GM18909 (cell line): Measurements from ENCODE around the gene DAPK1.

Experiments
- ATAC-seq: cut with Tn5 transposase; IDR thresholded peaks from one replicate; pipeline ENCODE4 v1.9.1; 2021; ENCODE audit warnings: mild to moderate bottlenecking; ENCODE audit not compliant: unreplicated experiment, poor library complexity

DAPK1 gene

GRCh38 chr9:87585123-87585855 lies 87.6 kb downstream of the DAPK1 start:
- no peak for ATAC-seq

DNA sequence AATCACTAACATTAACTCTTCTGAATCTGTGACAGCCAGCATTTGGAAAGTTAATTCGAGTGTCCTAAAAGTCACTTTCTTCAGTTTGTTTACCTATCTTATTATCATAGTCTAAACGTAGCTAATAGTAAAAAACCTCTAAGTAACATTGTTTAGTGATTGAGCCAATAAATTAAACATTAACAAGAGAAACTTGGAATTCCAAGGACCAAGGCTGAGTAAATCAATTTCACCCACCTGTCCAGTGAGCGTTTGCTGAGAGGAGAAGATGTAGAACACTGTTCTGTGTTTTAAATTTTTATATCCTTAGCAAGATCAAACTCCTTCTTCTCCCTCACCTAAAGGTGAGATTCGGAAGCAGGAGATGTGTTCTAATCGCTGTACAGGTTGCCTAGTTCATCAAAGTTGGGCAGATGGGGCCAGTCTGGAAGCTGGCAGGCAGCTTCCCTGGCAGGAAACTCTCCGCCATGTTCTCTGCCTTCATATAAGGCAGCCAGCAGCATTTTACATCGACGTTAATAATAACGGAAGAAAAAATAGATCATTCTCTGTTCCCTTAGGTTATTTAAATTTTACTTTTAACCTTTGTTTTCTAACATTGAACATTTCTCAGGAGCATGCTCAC lies 89.2 kb downstream of the DAPK1 start:
- no peak for ATAC-seq

GRCh38 chr9:87587356-87587745 lies 89.7 kb downstream of the DAPK1 start:
- ATAC-seq = no peak

- ATAC-seq = no peak
Observed at GRCh38 chr9:87587864-87588263, 90.2 kb downstream of the DAPK1 start.

GRCh38 chr9:87588339-87588738 lies 90.7 kb downstream of the DAPK1 start:
- no peak for ATAC-seq

GRCh38 chr9:87590996-87591395 lies 93.3 kb downstream of the DAPK1 start:
- no peak for ATAC-seq

GRCh38 chr9:87592554-87593358 lies 95.1 kb downstream of the DAPK1 start:
- no peak for ATAC-seq

DNA sequence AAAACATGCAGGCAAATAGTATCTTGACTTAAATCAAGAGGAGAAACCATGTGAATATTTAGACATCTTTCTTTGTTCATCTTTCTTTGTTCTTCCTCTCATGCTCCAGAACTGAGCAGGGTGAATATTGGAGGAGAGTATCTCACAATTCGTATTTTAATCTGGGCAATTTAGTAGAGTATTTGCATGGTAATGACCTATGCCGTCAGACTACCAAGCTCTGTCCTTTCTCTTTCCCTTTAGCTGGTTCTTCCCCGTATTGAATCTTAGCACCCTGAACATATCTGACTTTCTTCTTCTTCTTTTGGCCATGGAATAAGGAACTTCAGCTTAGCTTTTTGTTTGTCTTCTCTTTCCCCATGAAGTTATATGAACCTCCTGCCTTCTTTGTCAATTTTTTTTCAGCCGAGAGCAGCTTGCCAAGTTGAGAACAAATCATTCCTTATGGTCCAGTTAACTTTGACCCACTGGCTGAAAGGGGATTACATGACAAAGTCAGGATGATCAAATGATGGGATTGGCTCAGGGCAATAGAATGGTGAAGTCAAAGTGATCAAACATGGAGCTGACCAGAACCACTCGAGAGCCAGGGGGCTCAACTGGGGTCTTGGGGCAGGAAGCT lies 95.8 kb downstream of the DAPK1 start:
- no peak for ATAC-seq

DNA sequence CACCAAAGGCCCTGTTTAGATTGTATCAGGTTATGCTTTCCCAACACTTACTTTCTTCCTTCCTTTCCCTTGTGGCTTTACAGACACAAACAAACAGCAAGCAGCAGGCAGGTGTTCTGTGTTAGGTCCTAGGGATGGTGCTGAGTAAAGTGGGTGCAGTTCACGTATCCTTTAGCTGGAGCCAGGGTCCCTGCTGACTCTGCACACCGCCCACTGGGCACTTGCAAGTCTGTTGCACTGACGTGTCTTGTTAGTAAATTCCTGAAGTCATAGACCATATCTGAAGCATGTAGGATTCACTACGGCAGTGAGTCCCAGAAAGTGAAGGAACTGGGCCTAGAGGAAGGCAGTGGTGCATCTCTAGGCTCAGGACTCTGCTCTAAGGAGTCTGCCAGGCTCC lies 96.5 kb downstream of the DAPK1 start:
- no peak for ATAC-seq

DNA sequence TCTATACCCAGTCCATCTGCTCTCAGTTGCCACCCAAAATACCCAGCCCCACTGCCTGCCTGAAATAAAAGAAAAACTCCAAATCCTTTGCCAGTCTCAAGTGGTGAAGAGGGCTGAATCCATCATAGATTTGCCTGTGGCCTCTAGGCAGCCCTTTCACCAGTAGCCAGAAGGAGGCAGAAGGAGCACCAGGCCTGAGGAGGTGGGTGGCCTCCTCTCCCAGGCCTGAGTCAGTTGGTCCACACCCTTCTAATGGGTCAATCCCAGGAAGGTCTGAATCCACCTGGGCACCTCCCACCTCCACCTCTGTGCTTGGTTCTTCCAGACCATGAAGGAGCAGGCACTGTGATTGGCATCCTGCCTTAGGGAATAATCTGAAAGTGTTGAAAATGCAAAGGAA lies 97.0 kb downstream of the DAPK1 start:
- ATAC-seq = no peak

DNA sequence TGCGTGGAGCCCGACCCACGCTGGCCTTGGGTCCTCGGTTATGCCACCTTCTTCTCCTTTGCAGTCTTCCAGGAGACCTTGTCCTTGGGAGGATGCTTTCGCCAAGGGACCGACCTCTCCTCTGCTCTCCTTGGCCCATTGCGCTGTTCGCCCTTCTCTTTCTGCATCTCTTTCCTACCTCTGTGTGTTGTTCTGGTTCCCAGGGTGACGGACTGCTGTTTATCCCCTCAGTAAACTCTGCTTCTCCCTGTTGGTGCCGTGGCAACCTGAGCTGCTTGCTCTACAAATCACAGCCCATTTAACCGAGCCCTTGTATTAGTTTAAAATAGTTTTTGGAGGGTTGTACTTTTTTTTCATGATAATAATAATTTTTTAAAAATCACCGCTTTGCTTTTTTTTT lies 97.9 kb downstream of the DAPK1 start:
- no peak for ATAC-seq

- no peak for ATAC-seq
Observed at GRCh38 chr9:87596862-87597261, 99.2 kb downstream of the DAPK1 start.

DNA sequence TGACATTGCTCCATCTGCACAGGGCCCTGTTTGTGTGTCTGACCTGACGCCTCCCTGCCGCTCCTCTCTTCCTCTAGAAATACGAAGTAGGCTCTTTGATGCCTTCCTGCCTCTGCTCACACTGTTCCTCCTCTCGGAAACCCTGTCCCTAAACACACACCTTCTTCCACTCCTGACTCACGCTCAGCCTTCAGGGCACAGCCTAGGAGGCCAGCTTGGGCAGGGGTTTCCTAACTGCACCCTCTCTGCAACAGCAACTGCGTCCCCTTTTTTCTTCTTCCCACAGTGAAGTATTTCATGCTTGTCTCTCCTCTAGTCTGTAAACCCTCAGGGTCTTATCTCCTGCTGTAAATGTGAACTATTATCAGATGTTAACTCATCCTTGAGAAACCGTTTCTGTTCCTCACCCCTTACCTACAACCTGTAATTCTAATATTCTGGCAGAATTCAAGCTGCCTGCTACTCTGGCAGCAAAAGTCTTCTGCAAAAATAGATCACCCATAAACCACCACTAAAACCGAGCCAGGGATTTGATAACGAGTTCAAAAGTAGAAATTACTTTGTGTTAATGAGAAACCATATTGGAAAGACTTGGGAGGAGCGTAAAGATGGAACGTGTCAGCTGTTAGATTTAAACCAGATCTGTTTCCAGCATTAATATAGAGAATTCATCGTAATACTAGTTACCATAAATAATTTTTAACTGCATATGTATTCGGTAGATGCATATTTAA lies 100.2 kb downstream of the DAPK1 start:
- no peak for ATAC-seq

DNA sequence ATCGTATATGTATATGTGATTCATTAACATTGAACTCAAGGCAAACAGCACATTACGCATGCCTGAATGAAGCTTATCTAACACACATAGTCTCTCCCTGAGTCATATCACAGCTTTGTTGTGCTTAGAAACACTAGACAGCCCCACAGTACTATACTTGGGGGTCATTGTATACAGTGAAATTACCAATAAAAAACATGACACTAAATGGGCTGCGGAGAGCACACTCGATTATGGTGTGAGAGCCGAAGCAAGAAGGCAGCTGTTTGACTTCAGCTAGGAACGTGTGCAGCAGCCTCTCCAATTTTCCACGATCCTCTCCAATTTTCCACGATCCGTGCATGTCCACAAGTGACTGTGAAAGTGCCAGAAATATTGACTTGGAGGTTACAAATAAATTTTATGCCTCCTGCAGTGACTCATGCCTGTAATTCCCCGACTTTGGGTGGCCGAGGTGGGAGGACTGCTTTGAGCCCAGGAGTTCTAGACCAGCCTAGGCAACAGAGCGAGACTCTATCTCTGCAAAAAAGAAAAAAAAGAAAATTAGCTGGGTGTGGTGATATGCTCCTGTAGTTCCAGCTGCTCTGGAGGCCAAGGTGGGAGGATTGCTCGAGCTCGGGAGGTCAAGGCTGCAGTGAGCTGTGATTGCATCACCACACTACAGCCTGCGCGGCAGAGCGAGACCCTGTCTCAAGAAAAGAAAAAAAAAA lies 102.4 kb downstream of the DAPK1 start:
- ATAC-seq = no peak

- no peak for ATAC-seq
Observed at GRCh38 chr9:87601176-87601575, 103.5 kb downstream of the DAPK1 start.

- ATAC-seq = no peak
Observed at GRCh38 chr9:87601595-87601994, 103.9 kb downstream of the DAPK1 start.

- ATAC-seq = no peak
Observed at GRCh38 chr9:87602933-87603643, 105.4 kb downstream of the DAPK1 start.

GRCh38 chr9:87603854-87604490 lies 106.3 kb downstream of the DAPK1 start:
- no peak for ATAC-seq
